ENCODE results near the gene BBS2.

The BBS2 gene

GRCh38 chr16:56506941-56507340, 12.9 kb downstream of the BBS2 start:
- Histone ChIP-seq H3K9me3 (ENCODE audit: control insufficient read depth, insufficient read depth, low read depth, low read length) (no peaks in the 10 kb centered on the region), H3K4me3 (ENCODE audit: low read depth, low read length) (no peak overlapping the region), H3K4me1 (ENCODE audit: control insufficient read depth, insufficient read depth, low read length) (no peaks in the 10 kb centered on the region), H3K36me3 (ENCODE audit: control insufficient read depth in 2 of 2, insufficient read depth in 1 of 2, low read length in 2 of 2) (peaks cover 13 to 67% of the 10 kb centered on the region in 2 experiments), H3K27ac (ENCODE audit: extremely low read depth, low read depth, low read length) (no peak overlapping the region)
- ChIA-PET CTCF (interaction anchor here (0.6 to 1.4 kb wide), 4 partner anchors 10 to 360 kb away, joined by 3 to 4 read pairs (median 3); no protein-coding TSS in a partner anchor), POLR2A (no interaction called here)
- TF ChIP-seq ZNF626 (tag by site-specific recombination; IDR thresholded peaks at IDR 0.05): no peak

GRCh38 chr16:56505181-56505580, 14.6 kb downstream of the BBS2 start:
- CTCF ChIA-PET: interaction anchor here (0.5 to 1.3 kb wide), 4 partner anchors 9 to 918 kb away, joined by 3 to 4 read pairs (median 3); no protein-coding TSS in a partner anchor
- Histone ChIP-seq H3K36me3 (ENCODE audit: control insufficient read depth in 2 of 2, insufficient read depth in 1 of 2, low read length in 2 of 2) (peaks cover 13 to 73% of the 10 kb centered on the region in 2 experiments), H3K4me1 (ENCODE audit: control insufficient read depth, insufficient read depth, low read length) (no peaks in the 10 kb centered on the region), H3K27ac (ENCODE audit: extremely low read depth, low read depth, low read length) (no peak overlapping the region), H3K9me3 (ENCODE audit: control insufficient read depth, insufficient read depth, low read depth, low read length) (no peaks in the 10 kb centered on the region), H3K4me3 (ENCODE audit: low read depth, low read length) (no peak overlapping the region)
- POLR2A ChIA-PET: interaction anchor here (0.6 kb wide), 1 partner anchor 11 kb away, joined by 7 read pairs; no protein-coding TSS in a partner anchor
- no peak for TF ChIP-seq ZIC2 (tag by site-specific recombination; IDR thresholded peaks at IDR 0.05)

GRCh38 chr16:56493815-56494214, 26.0 kb downstream of the BBS2 start:
- H3K4me3 ChIP-seq (ENCODE audit: low read depth, low read length): no peak overlapping the region
- POLR2A ChIA-PET: no interaction called here
- H3K27ac ChIP-seq (ENCODE audit: extremely low read depth, low read depth, low read length): no peak overlapping the region
- CTCF ChIA-PET: interaction anchor here (1.2 kb wide), 1 partner anchor 20 kb away, joined by 3 read pairs; no protein-coding TSS in a partner anchor
- TF ChIP-seq HOXC10 (CRISPR knock-in tag; IDR thresholded peaks at IDR 0.05): no peak
- TF ChIP-seq PRDM1 (tag by site-specific recombination; IDR thresholded peaks at IDR 0.05): no peak
- TF ChIP-seq ZNF510 (tag by site-specific recombination; IDR thresholded peaks at IDR 0.05; ENCODE audit: insufficient replicate concordance): no peak
- no peak for TF ChIP-seq ZNF645 (tag by site-specific recombination; IDR thresholded peaks at IDR 0.05)
- H3K4me1 ChIP-seq (ENCODE audit: control insufficient read depth, insufficient read depth, low read length): no peaks in the 10 kb centered on the region
- peaks cover 0 to 39% of the 10 kb centered on the region in 2 experiments for H3K36me3 ChIP-seq (ENCODE audit: control insufficient read depth in 2 of 2, insufficient read depth in 1 of 2, low read length in 2 of 2)
- no peaks in the 10 kb centered on the region for H3K9me3 ChIP-seq (ENCODE audit: control insufficient read depth, insufficient read depth, low read depth, low read length)

- Histone ChIP-seq H3K27ac (ENCODE audit: extremely low read depth, low read depth, low read length) (no peak overlapping the region), H3K4me3 (ENCODE audit: low read depth, low read length) (no peak overlapping the region), H3K9me3 (ENCODE audit: control insufficient read depth, insufficient read depth, low read depth, low read length) (no peaks in the 10 kb centered on the region), H3K36me3 (ENCODE audit: control insufficient read depth in 2 of 2, insufficient read depth in 1 of 2, low read length in 2 of 2) (peaks cover 0 to 32% of the 10 kb centered on the region in 2 experiments), H3K4me1 (ENCODE audit: control insufficient read depth, insufficient read depth, low read length) (no peaks in the 10 kb centered on the region)
- ChIA-PET CTCF (no interaction called here), POLR2A (no interaction called here)
- TF ChIP-seq ZNF707 (tag by site-specific recombination; IDR thresholded peaks at IDR 0.05) (no peak), ZNF335 (tag by site-specific recombination; conservative IDR thresholded peaks at IDR 0.05) (no peak), ZNF133 (tag by site-specific recombination; IDR thresholded peaks at IDR 0.05) (no peak), ZIC2 (tag by site-specific recombination; IDR thresholded peaks at IDR 0.05) (no peak), PRDM4 (tag by site-specific recombination; IDR thresholded peaks at IDR 0.05) (no peak), ZNF362 (tag by site-specific recombination; IDR thresholded peaks at IDR 0.05) (no peak), ZFP3 (tag by site-specific recombination; IDR thresholded peaks at IDR 0.05; ENCODE audit: low read depth) (no peak), KLF1 (tag by site-specific recombination; IDR thresholded peaks at IDR 0.05) (no peak), PATZ1 (tag by site-specific recombination; IDR thresholded peaks at IDR 0.05) (no peak), ZNF37A (tag by site-specific recombination; IDR thresholded peaks at IDR 0.05) (no peak), GLIS2 (tag by site-specific recombination; IDR thresholded peaks at IDR 0.05) (no peak), ZNF654 (tag by site-specific recombination; IDR thresholded peaks at IDR 0.05; ENCODE audit: low read depth) (no peak), ZNF223 (tag by site-specific recombination; IDR thresholded peaks at IDR 0.05) (no peak), ZNF473 (tag by site-specific recombination; IDR thresholded peaks at IDR 0.05) (no peak), ZNF274 (IDR thresholded peaks at IDR 0.05; ENCODE audit: low read length) (no peak), ZNF274 (tag by site-specific recombination; IDR thresholded peaks at IDR 0.05; ENCODE audit: borderline replicate concordance) (no peak), ZNF112 (tag by site-specific recombination; IDR thresholded peaks at IDR 0.05) (no peak), ZEB2 (tag by site-specific recombination; IDR thresholded peaks at IDR 0.05) (no peak)
Observed at GRCh38 chr16:56493126-56493525, 26.7 kb downstream of the BBS2 start.
